ENCODE results near the gene PDSS1.

PDSS1 gene

GRCh38 chr10:26700884-26701630 is 3.6 kb downstream of the PDSS1 start:
- no peak for DNase-seq

- DNase-seq, result no peak
Measured at GRCh38 chr10:26703096-26703495, 5.6 kb downstream of the PDSS1 start.

GRCh38 chr10:26703974-26704373 is 6.5 kb downstream of the PDSS1 start:
- no peak for DNase-seq

DNA sequence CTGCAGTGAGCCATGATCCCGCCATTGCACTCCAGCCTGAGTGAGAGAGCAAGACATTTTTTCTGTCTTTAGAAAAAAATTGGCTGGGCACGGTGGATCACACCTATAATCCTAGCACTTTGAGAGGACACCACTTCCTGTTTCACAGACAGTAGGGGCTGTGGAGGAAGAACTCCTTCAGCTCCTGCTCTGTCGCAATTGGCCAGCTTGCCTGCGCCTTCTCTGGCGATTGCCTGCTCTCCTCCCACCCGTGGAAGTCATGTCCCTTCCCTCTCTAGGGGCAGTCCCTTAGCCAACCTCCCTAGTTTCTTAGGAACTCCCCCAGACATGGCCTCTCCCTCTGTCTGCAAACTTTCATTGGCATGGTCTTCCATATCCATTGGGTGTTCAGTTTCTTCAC is 8.7 kb downstream of the PDSS1 start:
- DNase-seq, result no peak

DNA sequence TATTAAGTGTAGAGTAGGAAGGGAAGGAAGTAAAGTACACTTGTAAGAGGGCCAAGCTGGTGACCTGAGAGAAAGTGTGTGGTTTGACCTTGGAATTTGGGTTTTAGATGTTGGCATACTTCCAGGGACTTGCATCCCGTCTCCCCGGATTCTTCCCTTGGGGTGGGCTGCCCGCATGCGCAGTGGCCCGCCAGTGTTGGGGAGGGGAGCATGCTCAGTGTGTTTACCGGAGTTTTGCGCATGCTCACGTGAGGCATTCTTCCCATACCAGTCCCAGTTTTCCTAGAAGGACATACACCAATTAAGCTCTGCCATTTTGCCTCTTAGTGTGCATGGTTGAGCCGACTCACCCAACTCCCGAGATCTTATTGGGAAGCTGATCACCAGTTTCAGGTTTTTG is 9.4 kb downstream of the PDSS1 start:
- no peak for DNase-seq

DNA sequence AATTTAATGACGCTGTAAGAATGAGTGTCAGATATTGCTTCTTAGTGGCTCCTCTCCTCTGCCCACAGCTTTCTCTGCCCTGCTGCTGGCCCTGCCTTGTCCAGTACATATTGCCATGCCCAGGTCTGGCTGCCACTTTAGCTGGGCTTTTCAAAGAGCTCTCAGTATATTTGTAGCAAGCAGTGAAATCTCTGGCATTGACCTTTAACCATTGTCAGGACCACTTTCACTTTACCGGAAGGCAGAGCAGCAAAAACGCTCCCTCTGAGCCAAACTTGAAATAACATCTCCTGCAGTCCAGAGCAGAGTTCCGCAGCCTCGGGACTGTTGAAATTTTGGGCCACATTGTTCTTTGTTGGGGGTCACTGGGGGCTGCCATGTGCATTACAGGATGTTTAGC is 13.8 kb downstream of the PDSS1 start:
- DNase-seq, result no peak

DNA sequence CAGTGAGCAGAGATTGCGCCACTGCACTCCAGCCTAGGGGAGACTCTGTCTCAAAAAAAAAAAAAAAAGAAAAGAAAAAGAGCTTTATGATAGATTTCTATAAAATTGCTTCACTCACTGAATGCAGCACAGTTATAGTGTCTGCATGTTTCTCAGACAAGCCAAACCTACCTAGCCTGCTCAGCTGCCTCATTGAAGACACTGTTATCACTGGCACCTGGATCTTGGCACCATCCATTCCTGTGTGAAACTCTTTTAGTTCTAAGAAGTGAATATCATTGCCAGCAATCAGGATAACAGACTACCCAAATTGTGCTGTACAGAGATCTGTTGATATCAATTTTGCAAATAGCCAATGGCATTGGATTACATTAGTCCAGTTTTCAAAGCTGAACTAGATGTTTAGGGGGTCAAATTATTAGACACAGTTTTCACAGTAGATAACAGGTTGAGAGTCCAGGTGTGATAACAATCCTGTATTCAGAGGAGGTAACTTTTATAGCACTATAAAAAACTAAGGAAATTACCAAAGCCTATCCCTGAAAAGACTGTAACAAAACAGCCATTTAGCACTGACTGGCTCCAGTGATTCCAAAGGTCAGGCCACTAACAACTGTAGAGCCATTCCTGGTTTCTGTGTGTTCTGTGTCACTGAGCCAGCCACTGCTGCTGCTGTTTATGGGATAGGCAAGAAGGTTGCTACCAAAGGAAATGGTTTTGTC is 17.1 kb downstream of the PDSS1 start:
- no peak for DNase-seq

GRCh38 chr10:26715137-26715487 is 17.6 kb downstream of the PDSS1 start:
- no peak for DNase-seq

DNA sequence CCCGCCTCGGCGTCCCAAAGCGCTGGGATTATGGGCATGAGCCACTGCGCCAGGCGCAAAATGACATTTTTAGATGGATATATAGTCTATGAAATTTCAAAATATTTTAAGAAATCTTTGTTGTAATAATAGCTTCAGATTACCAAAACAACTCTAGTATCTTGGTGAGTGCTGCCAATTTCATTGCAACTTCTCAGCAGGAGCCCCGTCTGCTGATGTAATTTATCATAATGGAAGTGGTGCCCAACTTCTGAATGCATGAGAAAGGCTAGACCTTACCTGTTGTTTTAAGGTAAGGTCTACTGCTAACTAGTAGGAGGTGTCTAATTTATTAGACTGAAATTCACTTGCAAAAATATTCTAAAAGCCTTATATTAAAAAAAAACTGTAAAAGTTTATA is 20.0 kb downstream of the PDSS1 start:
- DNase-seq, result no peak

GRCh38 chr10:26721561-26721960 is 24.1 kb downstream of the PDSS1 start:
- DNase-seq, result peak; percentile 68

- no peak for DNase-seq
Measured at GRCh38 chr10:26723016-26723415, 25.5 kb downstream of the PDSS1 start.

DNA sequence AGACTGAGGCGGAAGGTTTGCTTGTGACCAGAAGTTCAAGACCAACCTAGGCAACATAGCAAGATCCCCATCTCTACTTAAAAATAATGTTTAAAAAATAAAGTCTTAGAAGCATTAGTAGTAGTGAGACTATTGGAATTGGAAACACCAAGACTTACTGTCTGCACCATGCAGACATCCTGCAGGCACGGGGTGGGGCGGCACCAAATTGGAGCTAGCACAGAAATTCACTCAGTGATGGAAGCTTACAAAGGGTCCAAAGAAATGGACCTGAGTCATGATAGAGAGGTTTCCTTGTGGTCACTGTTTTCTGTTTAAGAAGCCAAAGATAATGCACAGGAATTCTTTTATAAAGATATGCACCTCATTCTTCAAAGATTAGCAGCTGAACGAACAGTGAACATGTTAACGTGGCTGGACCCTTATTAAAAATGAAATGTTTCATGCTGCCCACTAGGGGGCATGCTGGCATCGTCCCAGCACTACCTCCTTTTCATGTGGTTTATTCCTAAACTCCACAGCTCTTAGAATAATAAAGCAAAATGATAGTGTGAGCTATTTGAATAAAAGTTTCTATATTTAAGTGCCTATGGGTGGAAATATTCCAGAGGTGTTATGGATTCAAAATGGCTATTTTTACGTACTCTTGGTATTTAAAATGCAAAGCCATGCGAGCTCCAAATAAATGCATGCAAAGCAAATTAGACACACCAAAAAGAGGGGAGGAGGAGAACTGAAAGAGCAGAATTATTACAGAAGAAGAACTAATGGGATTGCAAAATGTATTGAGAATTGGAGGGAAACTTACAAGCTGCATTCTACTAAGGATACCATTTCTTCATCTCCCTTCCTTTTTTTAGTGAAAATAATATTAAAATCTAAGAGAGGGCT is 28.6 kb downstream of the PDSS1 start:
- no peak for DNase-seq

DNA sequence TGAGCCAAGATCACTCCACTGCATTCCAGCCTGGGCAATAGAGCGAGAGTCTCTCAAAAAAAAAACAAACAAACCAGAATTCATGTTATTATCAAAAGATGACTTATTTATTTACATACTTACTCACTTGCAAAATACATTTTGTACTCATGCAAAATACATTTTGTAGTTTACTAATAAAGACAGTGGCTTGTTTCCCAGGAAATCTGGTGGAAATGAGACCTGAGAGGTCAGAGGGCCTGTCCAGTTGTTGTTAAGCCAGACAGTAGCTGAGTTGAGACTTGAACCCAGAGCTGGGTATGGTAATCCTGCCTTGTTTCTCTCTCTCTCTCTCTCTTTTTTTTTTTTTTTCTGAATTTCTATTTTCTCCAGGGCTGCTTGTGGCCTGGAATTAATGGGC is 29.5 kb downstream of the PDSS1 start:
- no peak for DNase-seq

GRCh38 chr10:26728957-26729356 is 31.5 kb downstream of the PDSS1 start:
- DNase-seq, result no peak

DNA sequence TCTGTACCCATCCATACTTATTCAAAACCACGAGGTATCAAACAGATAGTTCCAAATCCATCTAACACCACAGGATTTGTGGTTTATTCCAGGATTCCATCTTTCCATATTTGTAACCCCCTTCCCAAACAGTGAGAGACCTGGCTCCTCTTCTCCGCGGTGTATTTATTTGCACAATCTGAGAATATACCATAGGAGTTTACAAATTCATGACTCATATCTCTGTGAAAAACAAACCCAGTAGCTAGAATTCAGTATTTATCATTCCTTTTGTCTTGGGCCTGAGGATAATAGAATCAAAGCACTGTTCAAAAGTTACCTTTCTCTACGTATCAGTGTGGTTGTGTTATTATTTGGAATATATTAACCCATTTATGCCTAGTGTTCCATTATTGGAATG is 31.9 kb downstream of the PDSS1 start:
- no peak for DNase-seq

- no peak for DNase-seq
Measured at GRCh38 chr10:26730552-26730951, 33.1 kb downstream of the PDSS1 start.

- no peak for DNase-seq
Measured at GRCh38 chr10:26733750-26734568, 36.5 kb downstream of the PDSS1 start.

- no peak for DNase-seq
Measured at GRCh38 chr10:26735435-26735834, 37.9 kb downstream of the PDSS1 start.

GRCh38 chr10:26737730-26738129 is 40.2 kb downstream of the PDSS1 start:
- no peak for DNase-seq

GRCh38 chr10:26738301-26738911 is 40.9 kb downstream of the PDSS1 start:
- DNase-seq, result no peak

GRCh38 chr10:26739071-26739631 is 41.6 kb downstream of the PDSS1 start:
- DNase-seq, result no peak

DNA sequence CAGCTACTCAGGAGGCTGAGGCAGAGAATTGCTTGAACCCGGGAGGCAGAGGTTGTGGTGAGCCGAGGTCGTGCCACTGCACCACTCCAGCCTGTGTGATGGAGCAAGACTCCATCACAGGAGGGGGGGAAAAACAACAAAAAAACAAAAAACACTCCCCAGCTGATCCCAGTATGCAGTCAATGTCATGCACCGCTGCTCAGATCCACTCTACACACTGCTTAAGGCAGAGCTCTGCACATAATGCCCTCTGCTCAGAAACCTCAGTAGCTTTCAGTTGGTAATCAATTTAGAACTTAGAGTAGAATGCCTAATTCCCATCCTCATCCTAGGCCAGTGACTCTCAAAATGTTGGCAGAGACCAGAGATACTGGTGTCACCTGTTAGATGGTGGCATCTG is 43.9 kb downstream of the PDSS1 start:
- no peak for DNase-seq
